ENCODE measurements around the gene PLTP.

- TF ChIP-seq CTCF (IDR thresholded peaks at IDR 0.05) (no peak), POLR2A (IDR thresholded peaks at IDR 0.05) (no peak)
Measured at GRCh38 chr20:45953672-45954071, 41.7 kb upstream of the PLTP start.
